Regular cardiac myocyte (primary cell): ENCODE data around the gene TRIP6. TPM values are rescaled to one million over a fixed set of nuclear protein-coding genes. Genes with fewer than 3 reads are reported as not detected.

Source experiments
- total RNA-seq: library from RNA; depleted of rRNA; stranded (reverse); fragments of >200 nt; gene quantifications from 2 replicates; pipeline ENCODE4 v1.2.3, GENCODE V29; 2014

Gene TRIP6
- total RNA-seq: 43.1 and 70.4 TPM in 2 replicates

GRCh38 chr7:100867040-100867775 lies at the start of gene TRIP6:
TSS of gene TRIP6 (plus strand) at chr7:100867387. CDS start at chr7:100867498, 111 bp downstream.

GRCh38 chr7:100827330-100828226 lies 39.6 kb upstream of the TRIP6 start, which contains the start of gene EPHB4:
TSS of gene EPHB4 (minus strand) at chr7:100827523. CDS start at chr7:100827030, 493 bp downstream.

GRCh38 chr7:100852048-100852872 lies 14.9 kb upstream of the TRIP6 start, which contains the start of gene SLC12A9:
TSS of gene SLC12A9 (plus strand) at chr7:100852713. CDS start at chr7:100854198, 1,485 bp downstream.

GRCh38 chr7:100874577-100875355 lies 7.6 kb downstream of the TRIP6 start, which contains the start of gene SRRT:
TSS of gene SRRT (plus strand) at chr7:100875103. CDS start at chr7:100875591, 488 bp downstream.

GRCh38 chr7:100888988-100889750 lies 22.0 kb downstream of the TRIP6 start, which contains the start of gene UFSP1:
TSS of gene UFSP1 (minus strand) at chr7:100889715. CDS start at chr7:100889271, 444 bp downstream.

GRCh38 chr7:100895701-100895955 lies 28.4 kb downstream of the TRIP6 start, which contains the start of gene ACHE:
TSS of gene ACHE (minus strand) at chr7:100895888. CDS start at chr7:100894232, 1,656 bp downstream.

Other genes starting within 250 kb of the TRIP6 start
- gene TFR2, start 225.8 kb upstream of the TRIP6 start, total RNA-seq: 0.77 and 2.3 TPM in 2 replicates
- gene ACTL6B, start 210.9 kb upstream of the TRIP6 start, total RNA-seq: not detected in 2 replicates
- 57.5 and 169 TPM in 2 replicates for gene GNB2, start 193.6 kb upstream of the TRIP6 start, total RNA-seq
- 9.8 and 13.2 TPM in 2 replicates for gene GIGYF1, start 173.1 kb upstream of the TRIP6 start, total RNA-seq
- 29.3 and 60.6 TPM in 2 replicates for gene POP7, start 161.3 kb upstream of the TRIP6 start, total RNA-seq
- gene EPO, start 146.9 kb upstream of the TRIP6 start, total RNA-seq: not detected in 2 replicates
- not detected in 2 replicates for gene ZAN, start 133.8 kb upstream of the TRIP6 start, total RNA-seq
- 40.9 and 47.7 TPM in 2 replicates for gene EPHB4, start 39.9 kb upstream of the TRIP6 start, total RNA-seq
- gene SLC12A9, start 14.7 kb upstream of the TRIP6 start, total RNA-seq: 13.0 and 15.7 TPM in 2 replicates
- gene SRRT, start 7.7 kb downstream of the TRIP6 start, total RNA-seq: 24.5 and 61.7 TPM in 2 replicates
- gene UFSP1, start 22.3 kb downstream of the TRIP6 start, total RNA-seq: 6.1 and 6.8 TPM in 2 replicates
- gene ACHE, start 28.5 kb downstream of the TRIP6 start, total RNA-seq: under 0.01 and 0.28 TPM in 2 replicates
- not detected in 2 replicates for gene MUC3A, start 82.1 kb downstream of the TRIP6 start, total RNA-seq
- gene MUC12, start 102.2 kb downstream of the TRIP6 start, total RNA-seq: 0.19 TPM in 1 of 2 replicates, not detected in the other
- not detected in 2 replicates for gene MUC17, start 152.7 kb downstream of the TRIP6 start, total RNA-seq
- gene TRIM56, start 218.1 kb downstream of the TRIP6 start, total RNA-seq: 12.8 and 18.3 TPM in 2 replicates